ENCODE measurements around the gene EMC1. TPM values are rescaled to one million over a fixed set of nuclear protein-coding genes. Genes with fewer than 3 reads are reported as not detected.

EMC1 gene
- total RNA-seq, 4 donors from 2014 or later: 28.5 to 54.3 (median 40.9) TPM

DNA sequence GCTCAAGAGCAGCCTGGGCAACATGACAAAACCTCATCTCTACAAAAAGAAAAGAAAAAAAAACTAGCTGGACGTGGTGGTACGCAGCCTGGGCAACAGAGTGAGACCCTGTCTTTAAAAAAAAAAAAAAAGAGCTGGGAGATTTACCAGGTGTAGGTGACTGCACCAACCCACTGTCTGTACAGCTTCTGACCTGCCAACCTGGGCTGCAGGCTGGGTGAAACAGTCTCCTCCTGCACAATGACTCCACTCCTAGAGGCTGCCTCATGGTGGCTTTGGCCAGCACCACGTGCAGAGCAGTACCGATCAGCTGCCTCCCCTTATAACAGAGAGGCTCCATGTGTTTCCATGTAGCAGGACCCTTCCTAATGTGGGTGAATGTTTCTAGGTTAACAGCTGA lies 4.0 kb upstream of the EMC1 start:
- DNase-seq (ENCODE audit: low spot score) (no peak), ATAC-seq (ENCODE audit: low FRiP score) (no peak)
- TF ChIP-seq, protein P1, sequence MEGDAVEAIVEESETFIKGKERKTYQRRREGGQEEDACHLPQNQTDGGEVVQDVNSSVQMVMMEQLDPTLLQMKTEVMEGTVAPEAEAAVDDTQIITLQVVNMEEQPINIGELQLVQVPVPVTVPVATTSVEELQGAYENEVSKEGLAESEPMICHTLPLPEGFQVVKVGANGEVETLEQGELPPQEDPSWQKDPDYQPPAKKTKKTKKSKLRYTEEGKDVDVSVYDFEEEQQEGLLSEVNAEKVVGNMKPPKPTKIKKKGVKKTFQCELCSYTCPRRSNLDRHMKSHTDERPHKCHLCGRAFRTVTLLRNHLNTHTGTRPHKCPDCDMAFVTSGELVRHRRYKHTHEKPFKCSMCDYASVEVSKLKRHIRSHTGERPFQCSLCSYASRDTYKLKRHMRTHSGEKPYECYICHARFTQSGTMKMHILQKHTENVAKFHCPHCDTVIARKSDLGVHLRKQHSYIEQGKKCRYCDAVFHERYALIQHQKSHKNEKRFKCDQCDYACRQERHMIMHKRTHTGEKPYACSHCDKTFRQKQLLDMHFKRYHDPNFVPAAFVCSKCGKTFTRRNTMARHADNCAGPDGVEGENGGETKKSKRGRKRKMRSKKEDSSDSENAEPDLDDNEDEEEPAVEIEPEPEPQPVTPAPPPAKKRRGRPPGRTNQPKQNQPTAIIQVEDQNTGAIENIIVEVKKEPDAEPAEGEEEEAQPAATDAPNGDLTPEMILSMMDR (IDR thresholded peaks at IDR 0.05): no peak

DNA sequence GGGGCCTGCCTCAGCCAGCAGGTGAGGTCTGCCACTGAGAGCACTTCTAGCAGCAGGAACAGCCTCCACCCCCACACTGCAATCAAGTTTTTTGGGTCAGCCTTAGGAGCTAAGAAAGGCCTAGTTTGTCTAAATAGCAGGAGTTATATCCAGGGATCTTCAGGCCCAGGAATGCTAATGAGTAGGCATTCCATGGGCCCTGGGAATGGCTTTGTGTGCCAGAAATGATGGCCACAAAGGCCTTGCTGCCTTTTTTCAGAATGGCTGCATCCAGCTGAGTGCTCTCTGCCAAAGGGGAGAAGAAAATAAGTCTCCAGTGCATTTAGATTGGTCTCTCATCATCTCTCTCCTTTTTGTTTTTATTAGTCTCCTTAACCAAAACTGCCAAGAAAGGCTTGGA lies 3.1 kb upstream of the EMC1 start:
- DNase-seq (ENCODE audit: low spot score): no peak
- TF ChIP-seq, protein P1 (IDR thresholded peaks at IDR 0.05): no peak
- no peak for ATAC-seq (ENCODE audit: low FRiP score)

DNA sequence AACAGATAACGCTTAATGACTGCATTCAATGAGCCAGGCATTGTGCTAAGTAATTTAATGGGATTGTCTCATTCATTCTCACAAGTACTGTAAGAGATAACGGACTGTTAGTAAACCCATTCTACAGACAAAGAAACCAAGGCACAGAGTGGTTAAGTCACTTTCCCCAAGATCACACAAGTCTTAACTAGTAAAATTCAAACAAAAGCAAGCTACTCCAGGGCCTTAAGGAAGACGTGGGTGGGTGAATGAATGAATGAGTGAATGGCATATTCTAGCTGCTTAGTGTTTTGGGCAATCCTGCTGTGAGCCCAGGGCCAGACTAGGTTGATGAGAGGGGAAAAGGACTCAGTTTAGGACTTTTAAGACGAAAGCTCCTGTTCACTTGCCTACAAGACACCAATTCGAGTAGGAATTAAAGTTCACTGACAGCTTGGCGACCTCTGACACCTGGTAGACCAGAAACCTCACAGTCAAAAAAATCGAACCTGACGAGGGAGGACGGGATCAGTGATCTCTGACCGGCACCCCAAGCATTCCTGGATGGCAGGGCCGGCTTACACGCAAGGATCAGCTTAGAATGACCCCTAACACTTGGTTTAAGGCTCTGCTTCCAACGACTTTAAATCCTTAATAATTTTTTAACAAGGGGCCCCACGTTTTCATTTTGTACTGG lies 557 bp downstream of the EMC1 start:
- no peak for DNase-seq (ENCODE audit: low spot score)
- TF ChIP-seq, protein P1 (IDR thresholded peaks at IDR 0.05): no peak
- ATAC-seq (ENCODE audit: low FRiP score): no peak

DNA sequence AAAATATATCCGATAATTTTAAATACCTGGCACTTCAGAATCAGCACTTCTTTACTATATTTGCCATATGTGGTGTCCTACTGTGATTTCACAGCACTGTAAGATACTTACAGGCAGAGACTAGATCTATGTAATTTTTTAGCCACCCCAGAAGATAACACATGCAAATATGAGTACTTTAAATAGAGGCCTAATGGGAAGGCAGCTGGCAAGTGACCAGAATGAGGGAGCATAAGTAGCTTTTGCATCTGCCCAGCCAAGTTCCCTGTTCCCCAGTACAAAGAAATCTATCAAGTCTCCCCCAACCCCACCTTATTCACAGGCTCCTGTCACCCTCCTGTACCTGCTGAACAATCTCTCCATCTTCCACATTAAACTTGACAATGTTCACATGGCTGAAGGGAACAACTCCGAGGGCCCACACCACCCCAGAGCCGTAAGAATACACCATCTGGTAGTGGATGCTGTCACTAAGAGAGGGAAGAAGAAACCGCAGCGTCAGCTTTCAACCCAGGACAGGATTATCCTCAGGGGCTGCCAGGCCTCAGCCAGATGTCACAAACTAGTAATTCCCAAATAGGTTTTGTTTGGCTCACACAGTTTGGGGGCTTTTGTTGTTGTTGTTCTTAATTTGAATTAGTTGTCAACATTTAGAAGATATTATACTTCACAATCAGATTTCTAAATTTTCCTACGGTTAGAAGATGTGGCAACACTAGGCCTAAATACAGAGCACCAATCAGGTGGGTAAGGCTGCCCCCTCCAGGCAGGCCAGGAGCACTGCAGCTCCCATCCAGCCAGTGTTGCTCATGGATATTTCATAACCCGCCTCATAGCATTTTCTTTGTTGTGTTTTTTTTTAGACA lies 10.4 kb downstream of the EMC1 start:
- ATAC-seq (ENCODE audit: low FRiP score) (peak; percentile 90), DNase-seq (ENCODE audit: low spot score) (no peak)

DNA sequence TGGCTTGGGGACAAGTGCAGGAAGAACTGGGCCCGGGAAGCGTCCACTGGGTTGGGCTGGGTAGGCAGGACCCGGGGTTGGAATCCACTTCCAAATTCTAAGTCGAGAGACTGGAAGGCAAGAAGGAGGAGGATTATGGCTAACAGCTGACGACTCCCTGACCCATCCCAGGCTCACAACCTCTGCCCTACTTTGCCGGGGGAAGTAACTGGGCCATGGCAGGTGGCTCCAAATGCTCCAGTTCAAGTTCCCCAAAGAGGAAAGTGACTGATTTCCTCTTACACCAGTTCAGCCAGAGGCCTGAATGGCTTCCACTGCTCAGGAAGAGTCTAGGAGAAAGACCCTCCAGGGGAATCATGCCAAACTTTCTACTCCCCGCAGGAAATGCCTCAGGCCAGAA lies 11.4 kb downstream of the EMC1 start:
- TF ChIP-seq, protein P1 (IDR thresholded peaks at IDR 0.05): no peak
- DNase-seq (ENCODE audit: low spot score) (no peak), ATAC-seq (ENCODE audit: low FRiP score) (no peak)

More for the DNA sequence above, 10.4 kb downstream of the EMC1 start:
- TF ChIP-seq, protein P1 (IDR thresholded peaks at IDR 0.05): peak in 2 of 3 donors; percentile 44 to 63

DNA sequence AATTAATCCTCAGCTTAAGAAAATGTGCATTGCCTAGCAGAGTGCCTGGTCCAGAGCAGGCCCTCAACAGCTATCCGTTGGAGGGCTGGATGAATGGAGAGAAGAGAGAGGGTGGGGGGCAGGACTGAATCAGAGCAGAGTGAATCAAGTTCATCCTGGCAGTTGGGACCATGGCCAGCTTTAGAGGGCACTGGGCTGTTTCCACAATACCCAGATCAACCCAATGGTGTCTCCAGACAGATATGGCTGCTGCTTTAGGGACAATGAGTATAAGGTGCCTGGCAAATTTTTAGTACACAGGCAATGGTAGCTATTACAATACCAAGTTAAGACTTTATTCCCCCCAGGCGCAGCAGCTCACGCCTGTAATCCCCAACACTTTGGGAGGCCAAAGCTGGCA lies 17.1 kb downstream of the EMC1 start:
- TF ChIP-seq, protein P1 (IDR thresholded peaks at IDR 0.05): no peak
- no peak for DNase-seq (ENCODE audit: low spot score)
- ATAC-seq (ENCODE audit: low FRiP score): no peak
